GM10266 (cell line): ENCODE data around the gene UBTF.

Experiments used
- DNase-seq: peaks from one replicate; pipeline ENCODE4 v3.0.0; 2012; ENCODE audit errors: extremely low spot score
- TF ChIP-seq, protein P1 (sequence below): IDR thresholded peaks from 2 replicates; pipeline ENCODE4 v1.5.1; 2012; ENCODE audit warnings: mild to moderate bottlenecking, low read depth; ENCODE audit not compliant: control insufficient read depth, insufficient read depth; ENCODE audit errors: missing control alignments

Gene UBTF

GRCh38 chr17:44192750-44193149 is 26.7 kb downstream of the UBTF start:
- no peak for DNase-seq
- TF ChIP-seq, protein P1, sequence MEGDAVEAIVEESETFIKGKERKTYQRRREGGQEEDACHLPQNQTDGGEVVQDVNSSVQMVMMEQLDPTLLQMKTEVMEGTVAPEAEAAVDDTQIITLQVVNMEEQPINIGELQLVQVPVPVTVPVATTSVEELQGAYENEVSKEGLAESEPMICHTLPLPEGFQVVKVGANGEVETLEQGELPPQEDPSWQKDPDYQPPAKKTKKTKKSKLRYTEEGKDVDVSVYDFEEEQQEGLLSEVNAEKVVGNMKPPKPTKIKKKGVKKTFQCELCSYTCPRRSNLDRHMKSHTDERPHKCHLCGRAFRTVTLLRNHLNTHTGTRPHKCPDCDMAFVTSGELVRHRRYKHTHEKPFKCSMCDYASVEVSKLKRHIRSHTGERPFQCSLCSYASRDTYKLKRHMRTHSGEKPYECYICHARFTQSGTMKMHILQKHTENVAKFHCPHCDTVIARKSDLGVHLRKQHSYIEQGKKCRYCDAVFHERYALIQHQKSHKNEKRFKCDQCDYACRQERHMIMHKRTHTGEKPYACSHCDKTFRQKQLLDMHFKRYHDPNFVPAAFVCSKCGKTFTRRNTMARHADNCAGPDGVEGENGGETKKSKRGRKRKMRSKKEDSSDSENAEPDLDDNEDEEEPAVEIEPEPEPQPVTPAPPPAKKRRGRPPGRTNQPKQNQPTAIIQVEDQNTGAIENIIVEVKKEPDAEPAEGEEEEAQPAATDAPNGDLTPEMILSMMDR, result no peak

- TF ChIP-seq, protein P1, result no peak
These were observed 27.5 kb downstream of the UBTF start for GRCh38 chr17:44191941-44192496.

DNA sequence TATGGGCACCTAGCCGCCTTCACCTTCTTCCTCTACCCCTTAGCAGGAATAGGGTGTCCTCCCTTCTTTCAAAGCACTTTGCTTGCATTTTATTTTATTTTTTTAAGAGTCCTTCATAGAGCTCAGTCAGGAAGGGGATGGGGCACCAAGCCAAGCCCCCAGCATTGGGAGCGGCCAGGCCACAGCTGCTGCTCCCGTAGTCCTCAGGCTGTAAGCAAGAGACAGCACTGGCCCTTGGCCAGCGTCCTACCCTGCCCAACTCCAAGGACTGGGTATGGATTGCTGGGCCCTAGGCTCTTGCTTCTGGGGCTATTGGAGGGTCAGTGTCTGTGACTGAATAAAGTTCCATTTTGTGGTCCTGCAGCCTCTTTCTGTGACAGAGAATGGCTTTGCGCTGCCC is 28.1 kb downstream of the UBTF start:
- TF ChIP-seq, protein P1, result no peak
- DNase-seq, result no peak

More at GRCh38 chr17:44191941-44192496, 27.5 kb downstream of the UBTF start:
- no peak for DNase-seq

DNA sequence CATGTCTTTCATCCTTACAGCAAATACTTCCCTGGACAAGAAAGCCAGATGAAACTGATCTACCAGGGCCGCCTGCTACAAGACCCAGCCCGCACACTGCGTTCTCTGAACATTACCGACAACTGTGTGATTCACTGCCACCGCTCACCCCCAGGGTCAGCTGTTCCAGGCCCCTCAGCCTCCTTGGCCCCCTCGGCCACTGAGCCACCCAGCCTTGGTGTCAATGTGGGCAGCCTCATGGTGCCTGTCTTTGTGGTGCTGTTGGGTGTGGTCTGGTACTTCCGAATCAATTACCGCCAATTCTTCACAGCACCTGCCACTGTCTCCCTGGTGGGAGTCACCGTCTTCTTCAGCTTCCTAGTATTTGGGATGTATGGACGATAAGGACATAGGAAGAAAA is 29.0 kb downstream of the UBTF start:
- TF ChIP-seq, protein P1, result no peak

GRCh38 chr17:44188576-44189403 is 30.7 kb downstream of the UBTF start:
- no peak for DNase-seq
- TF ChIP-seq, protein P1, result no peak

More for the DNA sequence above, 29.0 kb downstream of the UBTF start:
- no peak for DNase-seq

DNA sequence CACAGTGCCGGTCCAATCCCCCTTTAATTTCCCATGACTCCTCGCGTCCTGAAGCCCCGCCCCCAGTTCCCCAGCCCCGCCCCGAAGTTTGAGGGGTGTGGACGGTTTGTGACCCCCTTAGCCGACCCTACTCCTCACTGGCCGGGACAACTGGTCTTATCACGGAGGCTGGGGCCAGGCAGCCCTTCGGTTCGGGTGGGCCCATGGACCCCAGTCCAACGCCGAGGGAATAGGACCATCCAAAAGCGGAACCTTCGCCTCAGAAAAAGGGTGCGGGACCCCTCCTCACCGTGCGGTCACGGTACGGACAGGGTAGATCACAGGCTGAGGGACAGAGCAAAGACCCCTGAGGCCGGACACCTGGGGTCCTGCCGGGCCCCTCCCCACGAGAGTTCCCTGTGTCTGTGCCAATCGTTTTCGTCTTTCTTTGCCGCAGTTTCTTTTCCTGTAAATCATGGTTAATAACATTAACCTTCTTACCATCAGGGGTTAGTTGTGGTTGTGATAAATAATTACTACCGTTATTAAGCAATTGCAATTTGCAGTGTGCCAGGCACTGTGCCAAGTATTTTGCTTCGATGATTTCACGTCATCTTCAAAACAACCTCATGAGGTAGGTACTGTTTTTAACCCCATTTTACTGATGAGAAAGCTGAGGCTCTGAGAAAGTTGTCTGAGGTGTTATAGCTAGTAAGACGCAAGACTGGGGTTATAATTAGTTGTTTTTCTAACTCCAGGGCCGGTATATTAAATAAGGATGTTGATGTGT is 32.2 kb downstream of the UBTF start:
- TF ChIP-seq, protein P1, result no peak
- no peak for DNase-seq
